AG04450 (cell line): ENCODE measurements around the gene ASPRV1. TPM values are rescaled to one million over a fixed set of nuclear protein-coding genes. Genes with fewer than 3 reads are reported as not detected.

ENCODE experiments used
- CTCF ChIA-PET: fragments of 300-600, 350-600 bp; formaldehyde crosslinking; extraction: SDS; loops from one replicate; lab custom pipeline; 2022; ENCODE audit warnings: antibody characterized with exemption, inconsistent platforms; lab: Charles Lee
- POLR2A ChIA-PET: fragments of 350-600 bp; formaldehyde crosslinking; extraction: SDS; loops from one replicate; lab custom pipeline; 2021; ENCODE audit warnings: antibody characterized with exemption, inconsistent platforms; lab: Yijun Ruan, JAX
- DNase-seq: peaks from one replicate; pipeline ENCODE4 v3.0.0-alpha.2; 2011; ENCODE audit warnings: low read depth, low spot score
- H3K27ac ChIP-seq: one replicate; pipeline ENCODE4 v1.5.1; 2012; ENCODE audit warnings: low read depth, low read length, control low read depth
- H3K27me3 ChIP-seq: one replicate; pipeline ENCODE4 v1.6.0; 2012; ENCODE audit warnings: low read length; ENCODE audit not compliant: control insufficient read depth, insufficient read depth
- H3K4me3 ChIP-seq: 2 replicates; pipeline ENCODE4 v1.5.1; 2011; ENCODE audit warnings: mild to moderate bottlenecking, low read depth, low read length, control low read depth
- H3K9me3 ChIP-seq: 2 replicates; pipeline ENCODE4 v1.5.1; 2012; ENCODE audit warnings: low read length; ENCODE audit not compliant: control insufficient read depth, insufficient read depth
- CTCF ChIP-seq: IDR thresholded peaks from 2 replicates; pipeline ENCODE4 v1.5.1; 2011; ENCODE audit warnings: low read depth, low read length, control low read depth, inconsistent platforms
- polyA plus RNA-seq: library from polyadenylated mRNA; depleted of rRNA; stranded (reverse); fragments of >200 nt; gene quantifications from 2 replicates; pipeline ENCODE4 v1.2.3, GENCODE V29; 2011

Gene ASPRV1
- polyA plus RNA-seq, 1 experiment, result 0.11 TPM

GRCh38 chr2:69943843-69944525 lies 17.4 kb downstream of the ASPRV1 start:
- TF ChIP-seq CTCF, result no peak
- no peaks in the 10 kb centered on the region for H3K27me3 ChIP-seq
- no peak overlapping the region for H3K4me3 ChIP-seq
- no peak for DNase-seq
- CTCF ChIA-PET, result interaction anchor here (2.1 kb wide), 1 partner anchor 127 kb away, joined by 6 read pairs; no protein-coding TSS in a partner anchor
- no peak overlapping the region for H3K27ac ChIP-seq
- no peaks in the 10 kb centered on the region for H3K9me3 ChIP-seq
- POLR2A ChIA-PET, result no interaction called here

- H3K9me3 ChIP-seq, result no peaks in the 10 kb centered on the region
- ChIA-PET CTCF (interaction anchor here (2.1 kb wide), 1 partner anchor 128 kb away, joined by 6 read pairs; no protein-coding TSS in a partner anchor), POLR2A (no interaction called here)
- H3K27ac ChIP-seq, result no peak overlapping the region
- TF ChIP-seq CTCF, result no peak
- no peak overlapping the region for H3K4me3 ChIP-seq
- H3K27me3 ChIP-seq, result no peaks in the 10 kb centered on the region
- DNase-seq, result no peak
These were observed 18.2 kb downstream of the ASPRV1 start for GRCh38 chr2:69943000-69943842.

GRCh38 chr2:69940691-69941090 lies 20.7 kb downstream of the ASPRV1 start:
- Histone ChIP-seq H3K27me3 (no peaks in the 10 kb centered on the region), H3K4me3 (no peak overlapping the region), H3K9me3 (no peaks in the 10 kb centered on the region), H3K27ac (no peak overlapping the region)
- TF ChIP-seq CTCF, result no peak
- POLR2A ChIA-PET, result no interaction called here
- no peak for DNase-seq
- CTCF ChIA-PET, result no interaction called here

- H3K27me3 ChIP-seq, result no peaks in the 10 kb centered on the region
- H3K4me3 ChIP-seq, result no peak overlapping the region
- ChIA-PET POLR2A (no interaction called here), CTCF (interaction anchor here (0.6 to 1.0 kb wide), 2 partner anchors 23 to 131 kb away, joined by 3 read pairs; no protein-coding TSS in a partner anchor)
- DNase-seq, result no peak
- H3K9me3 ChIP-seq, result no peaks in the 10 kb centered on the region
- no peak for TF ChIP-seq CTCF
- H3K27ac ChIP-seq, result no peak overlapping the region
These were observed 21.7 kb downstream of the ASPRV1 start for GRCh38 chr2:69939722-69940121.

- no peak for DNase-seq
- TF ChIP-seq CTCF, result no peak
- Histone ChIP-seq H3K27me3 (no peaks in the 10 kb centered on the region), H3K9me3 (no peaks in the 10 kb centered on the region), H3K27ac (no peak overlapping the region), H3K4me3 (no peak overlapping the region)
- POLR2A ChIA-PET, result interaction anchor here (0.6 kb wide), 2 partner anchors 10 to 156 kb away, joined by 4 to 7 read pairs; no protein-coding TSS in a partner anchor
- CTCF ChIA-PET, result no interaction called here
These were observed 23.5 kb downstream of the ASPRV1 start for GRCh38 chr2:69937968-69938367.
